Activated CD4-positive, CD25-positive, alpha-beta regulatory T cell treated with anti-CD3 and anti-CD28 coated beads, Interleukin-2, amount 50 U/mL, for 72 hours (primary cell): Measurements from ENCODE around the gene SLC51A.

ENCODE experiments used
- DNase-seq: peaks from one replicate; pipeline ENCODE4 v3.0.0; 2021

Gene SLC51A

GRCh38 chr3:196217307-196218154 lies 1.2 kb downstream of the SLC51A start:
- no peak for DNase-seq

- no peak for DNase-seq
These were observed 1.9 kb downstream of the SLC51A start for GRCh38 chr3:196218155-196218712.

DNA sequence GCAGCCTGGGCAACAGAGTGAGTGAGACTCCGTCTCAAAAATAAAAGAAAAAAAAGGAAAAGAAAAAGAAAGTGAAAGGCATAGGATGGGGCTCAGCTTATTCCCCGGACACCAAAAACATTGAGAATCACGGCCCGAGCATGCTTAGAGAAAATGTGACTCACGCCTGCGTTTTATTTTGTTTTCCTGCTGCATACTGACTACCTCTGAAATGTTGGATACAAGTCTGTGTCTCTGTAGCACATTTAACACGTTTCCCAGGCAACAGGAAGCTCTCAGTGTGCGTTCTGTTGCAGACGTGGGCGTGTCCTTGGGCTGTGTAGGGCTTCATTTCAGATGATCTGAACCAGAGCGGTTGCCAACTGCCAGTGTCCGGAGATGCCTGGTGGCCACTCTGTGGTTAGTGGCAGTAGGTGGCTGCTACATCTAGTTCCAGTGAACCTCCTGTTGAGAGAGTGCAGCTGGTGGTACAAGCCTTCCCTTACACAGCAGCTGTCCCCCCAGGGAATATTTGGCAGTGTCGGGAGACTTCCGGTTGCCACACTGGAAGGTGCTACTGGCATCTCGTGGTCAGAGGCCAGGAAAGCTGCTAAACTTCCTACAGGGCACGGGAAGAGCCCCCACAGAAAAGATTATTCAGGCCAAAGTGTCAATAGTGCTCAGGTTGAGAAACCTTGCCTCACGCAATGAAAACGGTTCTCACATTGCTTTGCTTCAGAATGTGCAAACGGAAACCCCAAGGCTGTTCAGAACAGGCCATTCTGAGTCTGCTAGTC lies 3.0 kb downstream of the SLC51A start:
- DNase-seq = no peak

DNA sequence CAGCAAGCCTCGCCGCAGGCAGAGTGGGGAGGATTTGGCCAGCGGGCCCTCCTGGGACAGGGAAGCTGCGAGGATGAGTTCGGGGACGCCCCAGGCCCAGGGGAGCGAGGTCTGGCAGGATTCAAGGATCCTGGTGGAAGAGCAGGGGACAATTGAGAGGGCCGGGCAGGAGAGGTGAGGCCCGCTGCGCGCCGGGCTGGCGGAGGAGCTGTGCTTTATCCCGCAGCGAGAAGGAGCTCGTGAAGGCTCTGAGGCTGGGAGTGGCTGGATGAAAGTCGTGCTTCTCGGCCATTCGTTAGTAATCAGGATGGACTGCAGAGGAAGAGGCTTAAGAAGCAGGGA lies 3.6 kb downstream of the SLC51A start:
- no peak for DNase-seq

- no peak for DNase-seq
These were observed 4.3 kb downstream of the SLC51A start for GRCh38 chr3:196220587-196220986.

GRCh38 chr3:196220991-196221390 lies 4.7 kb downstream of the SLC51A start:
- DNase-seq = no peak

DNA sequence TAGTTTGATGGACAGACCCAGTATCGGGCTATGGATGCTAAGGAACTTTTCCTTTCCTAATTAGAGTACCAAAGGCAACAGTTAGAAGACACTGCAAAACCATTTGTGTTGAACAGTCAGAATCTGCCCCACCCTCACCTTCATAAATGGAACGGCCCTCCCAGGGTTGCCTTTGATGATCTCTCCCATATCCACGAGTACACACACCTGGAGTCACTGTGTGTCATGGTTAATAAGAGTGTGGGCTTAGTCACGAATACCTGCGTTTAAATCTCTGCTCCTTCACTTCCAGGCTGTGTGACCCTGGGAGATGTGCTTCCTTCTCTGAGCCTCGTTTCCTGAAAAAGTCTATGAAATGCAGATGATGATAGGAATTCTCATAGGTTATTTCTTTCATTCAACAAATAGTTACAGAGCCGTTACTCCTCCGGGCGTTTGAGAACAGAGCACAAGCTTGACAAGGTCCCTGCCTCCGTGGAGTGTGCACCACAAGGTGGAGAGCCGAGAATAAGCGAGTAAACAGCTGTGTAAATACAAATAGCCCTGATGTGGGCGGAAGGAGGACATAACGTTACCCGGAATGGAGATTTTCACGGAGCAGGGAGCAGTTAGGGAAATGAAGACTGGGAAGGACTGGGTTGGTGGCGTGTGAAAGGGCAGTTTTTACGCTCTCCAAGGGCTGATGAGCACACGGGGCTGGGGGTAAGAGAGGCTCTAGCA lies 6.7 kb downstream of the SLC51A start:
- DNase-seq = no peak

- no peak for DNase-seq
These were observed 8.8 kb downstream of the SLC51A start for GRCh38 chr3:196225086-196225485.

- no peak for DNase-seq
These were observed 9.5 kb downstream of the SLC51A start for GRCh38 chr3:196225763-196226364.

DNA sequence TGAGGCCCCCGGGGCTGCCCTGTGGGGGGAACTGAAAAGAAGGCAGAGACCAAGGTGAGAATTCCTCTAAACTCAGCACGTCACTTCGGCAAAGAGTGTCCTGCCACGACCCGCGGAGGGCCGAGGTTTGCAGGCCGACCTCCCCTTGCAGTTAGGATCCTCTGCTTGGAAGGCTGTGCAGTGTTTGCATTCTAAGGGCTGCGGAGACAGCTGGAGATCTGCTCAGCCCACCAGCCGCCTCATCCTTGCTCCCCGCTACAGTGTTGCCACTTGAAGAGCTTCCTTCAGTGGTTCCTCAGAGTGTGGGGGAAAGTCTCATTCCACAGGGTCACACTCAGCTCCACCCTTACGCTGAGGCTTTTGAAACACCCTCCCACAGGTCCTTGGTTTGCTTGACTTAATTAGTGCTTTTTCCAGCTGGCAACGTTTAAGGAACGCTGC lies 10.8 kb downstream of the SLC51A start:
- DNase-seq = no peak

DNA sequence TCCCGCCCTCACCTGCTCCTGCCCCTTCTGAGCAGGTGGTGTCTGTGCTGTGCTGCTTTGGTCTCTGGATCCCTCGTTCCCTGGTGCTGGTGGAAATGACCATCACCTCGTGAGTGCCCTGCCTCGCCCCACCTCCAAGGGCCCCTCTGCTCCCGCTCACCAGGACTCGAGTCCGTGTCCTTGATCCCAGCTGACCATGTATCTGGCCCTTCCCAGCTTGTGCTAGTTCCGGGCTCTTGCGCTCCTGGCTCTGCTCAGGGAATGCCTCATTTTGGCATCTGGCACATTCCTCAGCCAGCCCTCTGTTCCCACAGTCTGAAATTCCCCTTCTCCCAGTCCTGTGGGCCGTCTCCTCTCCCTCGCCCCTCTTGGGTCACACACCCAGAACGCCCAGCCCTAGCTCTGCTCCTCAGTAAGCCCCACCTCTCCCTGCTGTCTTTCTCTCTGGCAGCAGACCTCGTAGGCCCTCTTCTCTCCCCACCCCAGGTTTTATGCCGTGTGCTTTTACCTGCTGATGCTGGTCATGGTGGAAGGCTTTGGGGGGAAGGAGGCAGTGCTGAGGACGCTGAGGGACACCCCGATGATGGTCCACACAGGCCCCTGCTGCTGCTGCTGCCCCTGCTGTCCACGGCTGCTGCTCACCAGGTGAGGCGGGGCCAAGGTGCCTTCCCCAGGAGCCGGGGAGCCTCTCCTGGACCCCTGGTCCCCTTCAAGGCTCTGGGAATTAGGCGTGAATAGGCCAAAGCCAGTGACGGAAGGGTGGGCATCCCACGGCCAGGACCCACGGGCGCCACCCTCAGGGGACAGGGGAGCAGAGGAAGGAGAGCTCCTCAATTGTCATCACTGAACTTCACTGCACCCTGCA lies 11.5 kb downstream of the SLC51A start:
- DNase-seq = no peak

GRCh38 chr3:196232154-196232881 lies 16.0 kb downstream of the SLC51A start:
- no peak for DNase-seq

DNA sequence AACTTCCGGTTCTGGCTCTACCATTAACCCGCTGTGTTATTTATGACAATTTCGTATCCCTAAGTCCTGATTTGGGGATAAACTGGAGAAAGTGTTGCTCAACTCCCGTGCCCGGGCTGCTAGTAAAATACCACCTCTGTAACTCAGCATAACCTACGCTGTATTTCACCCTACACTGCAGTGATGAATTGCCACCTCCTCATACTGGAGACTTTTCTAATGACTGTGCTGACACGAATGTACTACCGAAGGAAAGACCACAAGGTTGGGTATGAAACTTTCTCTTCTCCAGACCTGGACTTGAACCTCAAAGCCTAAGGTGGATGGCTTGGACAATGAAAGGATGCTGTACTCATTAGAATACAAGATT lies 16.5 kb downstream of the SLC51A start:
- DNase-seq = no peak

GRCh38 chr3:196235452-196236122 lies 19.3 kb downstream of the SLC51A start:
- no peak for DNase-seq

GRCh38 chr3:196236223-196236622 lies 19.9 kb downstream of the SLC51A start:
- DNase-seq = no peak

DNA sequence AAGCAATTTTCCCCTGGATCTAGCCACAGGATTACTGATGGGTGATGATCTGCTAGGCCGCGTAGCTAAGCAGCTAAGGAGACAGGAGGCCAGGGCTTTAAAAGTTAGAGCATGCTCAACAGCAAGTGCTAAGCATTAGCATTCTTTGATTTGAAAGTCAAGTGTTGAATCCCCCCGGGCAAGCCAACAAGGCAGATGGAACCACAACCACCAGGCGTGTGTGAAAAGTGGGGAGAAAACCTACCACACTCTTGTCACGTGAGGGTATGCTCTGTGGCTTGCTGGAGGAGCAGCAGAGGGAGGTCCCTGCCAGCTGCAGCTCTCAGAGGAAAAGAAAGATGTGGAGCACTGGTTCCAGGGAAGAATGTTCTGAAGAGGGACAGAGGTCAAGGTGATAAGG lies 20.9 kb downstream of the SLC51A start:
- no peak for DNase-seq

- no peak for DNase-seq
These were observed 22.6 kb downstream of the SLC51A start for GRCh38 chr3:196238612-196239560.

GRCh38 chr3:196240424-196240823 lies 24.1 kb downstream of the SLC51A start:
- DNase-seq = no peak

DNA sequence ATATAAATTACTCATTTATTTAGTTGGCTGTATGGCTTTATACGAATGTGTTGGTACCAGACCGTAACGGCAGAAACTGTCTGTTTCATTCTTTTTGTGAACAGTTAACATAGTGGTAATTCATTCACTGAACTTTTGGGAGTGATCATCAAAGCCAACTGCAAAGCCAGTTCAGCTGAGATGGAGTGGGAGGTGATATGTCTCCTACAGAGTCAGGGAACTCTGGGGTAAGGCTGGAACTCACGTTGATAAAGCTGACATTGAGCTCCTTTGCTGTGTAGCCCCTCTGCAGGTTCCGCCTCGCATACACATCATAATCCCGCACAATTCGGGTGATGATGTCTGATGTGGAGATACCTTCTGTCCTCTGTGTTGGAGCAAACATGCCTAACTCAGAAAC lies 25.4 kb downstream of the SLC51A start:
- no peak for DNase-seq
